Measurements from ENCODE around the gene HRCT1. TPM values are rescaled to one million over a fixed set of nuclear protein-coding genes. Genes with fewer than 3 reads are reported as not detected.

Gene HRCT1
- total RNA-seq, 1 experiment from 2014 or later: 1.7 TPM

GRCh38 chr9:35918780-35919179 lies 12.8 kb downstream of the HRCT1 start:
- intact Hi-C loops (cut with micrococcal nuclease): no loop called here
- POLR2A ChIA-PET (ENCODE audit: unreplicated experiment): interaction anchor here (0.5 kb wide), 1 partner anchor 404 kb away, joined by 3 read pairs; no protein-coding TSS in a partner anchor
- H2AFZ ChIP-seq (ENCODE audit: low read length): no peak overlapping the region

GRCh38 chr9:35919212-35920008 lies 13.4 kb downstream of the HRCT1 start:
- Histone ChIP-seq H3K4me1 (ENCODE audit: insufficient read depth, low read length) (peaks cover 19% of the 10 kb centered on the region), H3K9me2 (replicated peaks; ENCODE audit: low read length) (no peaks in the 10 kb centered on the region), H3K9me3 (ENCODE audit: low read length) (no peaks in the 10 kb centered on the region), H3K27me3 (ENCODE audit: low read length) (no peaks in the 10 kb centered on the region), H2AFZ (ENCODE audit: low read length) (no peak overlapping the region), H3K9ac (ENCODE audit: low read length) (no peak overlapping the region), H3K36me3 (ENCODE audit: low read depth, low read length) (no peaks in the 10 kb centered on the region), H3K4me3 (ENCODE audit: low read length) (no peak overlapping the region), H3K4me2 (ENCODE audit: low read length) (no peak overlapping the region), H4K20me1 (ENCODE audit: low read length) (no peaks in the 10 kb centered on the region), H3K27ac (ENCODE audit: low read length) (no peak overlapping the region), H3F3A (ENCODE audit: low read length, unreplicated experiment) (peaks cover 8% of the 10 kb centered on the region), H3K79me2 (ENCODE audit: low read length) (no peaks in the 10 kb centered on the region)
- TF ChIP-seq EZH2 (IDR thresholded peaks at IDR 0.05; ENCODE audit: low read length, unreplicated experiment) (no peak), EZH2phosphoT487 (IDR thresholded peaks at IDR 0.05; ENCODE audit: borderline replicate concordance, low read length) (no peak), CTCF (conservative IDR thresholded peaks at IDR 0.05; ENCODE audit: low read depth, low read length) (no peak)
- no TSS peak for BruUV-seq (replicated peaks)
- ATAC-seq (no peak), DNase-seq (no peak)
- ChIA-PET POLR2A (ENCODE audit: unreplicated experiment) (interaction anchor here (0.5 kb wide), 1 partner anchor 403 kb away, joined by 3 read pairs; no protein-coding TSS in a partner anchor), CTCF (no interaction called here)
- intact Hi-C loops (cut with micrococcal nuclease): no loop called here

More at GRCh38 chr9:35918780-35919179, 12.8 kb downstream of the HRCT1 start:
- Histone ChIP-seq H3K4me3 (ENCODE audit: low read length) (no peak overlapping the region), H3K4me2 (ENCODE audit: low read length) (no peak overlapping the region), H3K9me3 (ENCODE audit: low read length) (no peaks in the 10 kb centered on the region), H3K4me1 (ENCODE audit: insufficient read depth, low read length) (peaks cover 15% of the 10 kb centered on the region), H3K27me3 (ENCODE audit: low read length) (no peaks in the 10 kb centered on the region), H3K79me2 (ENCODE audit: low read length) (no peaks in the 10 kb centered on the region), H3K36me3 (ENCODE audit: low read depth, low read length) (no peaks in the 10 kb centered on the region), H3K9ac (ENCODE audit: low read length) (no peak overlapping the region), H3K27ac (ENCODE audit: low read length) (no peak overlapping the region), H3K9me2 (replicated peaks; ENCODE audit: low read length) (no peaks in the 10 kb centered on the region), H4K20me1 (ENCODE audit: low read length) (no peaks in the 10 kb centered on the region), H3F3A (ENCODE audit: low read length, unreplicated experiment) (peaks cover 6% of the 10 kb centered on the region)
- no TSS peak for BruUV-seq (replicated peaks)
- ATAC-seq (no peak), DNase-seq (no peak)
- TF ChIP-seq CTCF (conservative IDR thresholded peaks at IDR 0.05; ENCODE audit: low read depth, low read length) (no peak), EZH2phosphoT487 (IDR thresholded peaks at IDR 0.05; ENCODE audit: borderline replicate concordance, low read length) (no peak)
- CTCF ChIA-PET: no interaction called here

- H3K9me3 ChIP-seq (ENCODE audit: low read length): no peaks in the 10 kb centered on the region
- peaks cover 26% of the 10 kb centered on the region for H3K4me1 ChIP-seq (ENCODE audit: insufficient read depth, low read length)
- no peak overlapping the region for H2AFZ ChIP-seq (ENCODE audit: low read length)
- intact Hi-C loops (cut with micrococcal nuclease): no loop called here
- no peaks in the 10 kb centered on the region for H3K9me2 ChIP-seq (replicated peaks; ENCODE audit: low read length)
- H3K27ac ChIP-seq (ENCODE audit: low read length): no peak overlapping the region
- H3F3A ChIP-seq (ENCODE audit: low read length, unreplicated experiment): peaks cover 8% of the 10 kb centered on the region
- no peak overlapping the region for H3K4me2 ChIP-seq (ENCODE audit: low read length)
- POLR2A ChIA-PET (ENCODE audit: unreplicated experiment): no interaction called here
- H3K79me2 ChIP-seq (ENCODE audit: low read length): no peaks in the 10 kb centered on the region
- no peaks in the 10 kb centered on the region for H3K27me3 ChIP-seq (ENCODE audit: low read length)
- ATAC-seq: no peak
- H3K36me3 ChIP-seq (ENCODE audit: low read depth, low read length): no peaks in the 10 kb centered on the region
- BruUV-seq (replicated peaks): no TSS peak
- TF ChIP-seq EZH2phosphoT487 (IDR thresholded peaks at IDR 0.05; ENCODE audit: borderline replicate concordance, low read length) (no peak), EZH2 (IDR thresholded peaks at IDR 0.05; ENCODE audit: low read length, unreplicated experiment) (no peak), CTCF (conservative IDR thresholded peaks at IDR 0.05; ENCODE audit: low read depth, low read length) (no peak)
- H4K20me1 ChIP-seq (ENCODE audit: low read length): no peaks in the 10 kb centered on the region
- CTCF ChIA-PET: no interaction called here
- no peak overlapping the region for H3K9ac ChIP-seq (ENCODE audit: low read length)
- no peak for DNase-seq
- no peak overlapping the region for H3K4me3 ChIP-seq (ENCODE audit: low read length)
Observed at GRCh38 chr9:35920051-35920620, 14.1 kb downstream of the HRCT1 start.
